GM21576 (cell line): ENCODE measurements around the gene RET.

Source experiments
- ATAC-seq: cut with Tn5 transposase; IDR thresholded peaks from one replicate; pipeline ENCODE4 v1.9.1; 2021; ENCODE audit warnings: mild to moderate bottlenecking, moderate library complexity; ENCODE audit not compliant: unreplicated experiment

The RET gene

DNA sequence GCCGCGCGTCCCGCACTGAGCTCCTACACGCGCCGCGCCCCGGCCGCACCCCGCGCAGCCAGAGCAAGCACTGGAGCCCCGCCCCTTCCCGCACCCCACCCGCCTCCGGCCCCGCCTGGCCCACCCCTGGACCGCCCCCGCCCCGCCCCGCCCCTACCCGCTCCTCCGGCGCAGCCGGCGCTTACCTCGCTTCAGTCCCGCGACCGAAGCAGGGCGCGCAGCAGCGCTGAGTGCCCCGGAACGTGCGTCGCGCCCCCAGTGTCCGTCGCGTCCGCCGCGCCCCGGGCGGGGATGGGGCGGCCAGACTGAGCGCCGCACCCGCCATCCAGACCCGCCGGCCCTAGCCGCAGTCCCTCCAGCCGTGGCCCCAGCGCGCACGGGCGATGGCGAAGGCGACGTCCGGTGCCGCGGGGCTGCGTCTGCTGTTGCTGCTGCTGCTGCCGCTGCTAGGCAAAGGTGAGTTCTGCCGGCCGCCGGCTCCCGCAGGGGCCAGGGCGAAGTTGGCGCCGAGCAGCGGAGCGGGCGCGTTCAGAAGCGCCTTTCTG, at the start of gene RET:
TSS of gene RET (plus strand) at position 194 of the 545 bp plus-strand sequence. CDS start at position 384, 190 bp downstream.
- ATAC-seq, result no peak

DNA sequence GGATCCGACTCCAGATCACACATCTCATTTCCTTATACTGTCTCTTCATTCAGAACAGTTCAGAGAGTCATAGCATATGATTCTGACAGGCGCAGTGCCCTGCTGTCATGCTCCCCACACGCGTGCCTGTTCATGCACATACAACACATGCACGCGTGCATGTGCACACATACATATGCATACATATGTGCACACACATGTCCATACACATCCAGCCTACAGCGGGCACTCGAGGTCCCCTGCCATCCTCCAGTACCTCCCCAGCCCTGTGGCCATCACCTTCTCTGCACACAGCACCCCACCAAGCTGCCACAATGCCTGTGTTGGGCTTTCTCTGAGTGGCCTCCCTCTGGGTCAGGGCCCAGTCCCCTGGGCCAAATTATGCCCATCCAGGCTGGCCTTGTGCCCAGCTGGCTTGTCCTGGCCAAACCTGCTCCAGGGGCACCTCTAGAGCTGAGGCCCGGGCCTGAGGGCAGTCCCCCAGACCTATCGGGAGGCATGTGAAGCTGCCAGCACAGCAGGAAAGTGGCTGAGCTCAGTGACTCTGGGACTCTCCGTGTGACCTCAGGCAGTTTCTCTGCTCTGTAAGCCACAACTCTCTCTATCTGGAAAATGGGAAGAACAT, 49.4 kb upstream of the RET start:
- ATAC-seq, result no peak

DNA sequence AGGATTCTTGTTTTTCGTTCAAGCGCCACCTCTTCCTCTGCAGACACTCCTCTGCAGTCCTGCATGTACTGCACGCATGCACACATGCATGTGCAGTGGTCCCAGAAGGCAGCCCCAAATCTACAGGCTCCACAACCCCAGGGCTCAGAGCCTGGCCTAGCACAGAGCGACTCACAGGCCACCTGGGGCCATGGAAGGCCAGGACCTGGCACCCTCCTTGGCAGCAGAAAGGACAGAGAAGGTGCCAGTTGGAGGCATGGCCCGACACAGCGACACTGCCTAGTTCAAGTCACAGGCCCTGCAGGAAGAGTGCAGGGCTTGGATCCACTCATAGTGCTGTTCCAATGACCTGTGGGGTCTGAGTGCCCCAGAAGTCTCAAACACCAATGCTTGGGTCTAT, 48.7 kb upstream of the RET start:
- ATAC-seq, result no peak

DNA sequence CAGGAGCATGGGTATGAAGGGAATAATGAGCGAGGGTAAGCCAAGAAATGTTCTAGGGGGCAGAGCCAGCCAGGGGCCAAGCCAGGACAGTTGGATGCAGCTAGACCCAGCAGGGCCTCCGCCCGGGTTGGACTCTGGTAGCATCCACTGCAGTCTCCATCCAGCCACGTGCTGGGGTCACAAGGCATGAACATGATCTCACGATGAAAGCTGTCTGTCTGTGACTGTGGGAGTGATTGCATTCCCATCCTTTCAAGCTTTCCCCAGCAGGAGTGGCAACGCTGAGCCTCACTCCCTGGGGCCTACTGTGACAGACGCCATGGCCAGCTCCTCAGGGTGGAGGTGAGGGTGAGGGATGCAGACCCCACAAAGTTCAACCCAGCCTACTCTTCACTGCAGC, 47.8 kb upstream of the RET start:
- no peak for ATAC-seq

DNA sequence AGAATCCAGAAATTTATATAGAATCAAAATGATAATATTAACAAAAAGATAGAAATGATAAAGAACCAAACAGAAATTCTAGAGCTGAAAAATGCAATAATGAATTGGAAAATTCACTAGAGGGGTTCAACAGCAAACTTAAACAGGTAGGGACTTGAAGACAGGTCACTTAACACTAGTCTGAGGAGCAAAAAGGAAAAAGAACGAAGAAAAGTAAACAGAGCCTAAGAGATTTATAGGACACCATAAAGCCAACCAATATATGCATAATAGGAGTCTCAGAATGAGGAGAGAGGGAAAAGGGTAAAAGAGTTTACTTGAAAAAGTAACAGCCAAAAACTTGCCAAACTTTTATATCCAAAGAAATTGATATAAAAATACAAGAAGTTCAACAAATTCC, 44.3 kb upstream of the RET start:
- no peak for ATAC-seq

DNA sequence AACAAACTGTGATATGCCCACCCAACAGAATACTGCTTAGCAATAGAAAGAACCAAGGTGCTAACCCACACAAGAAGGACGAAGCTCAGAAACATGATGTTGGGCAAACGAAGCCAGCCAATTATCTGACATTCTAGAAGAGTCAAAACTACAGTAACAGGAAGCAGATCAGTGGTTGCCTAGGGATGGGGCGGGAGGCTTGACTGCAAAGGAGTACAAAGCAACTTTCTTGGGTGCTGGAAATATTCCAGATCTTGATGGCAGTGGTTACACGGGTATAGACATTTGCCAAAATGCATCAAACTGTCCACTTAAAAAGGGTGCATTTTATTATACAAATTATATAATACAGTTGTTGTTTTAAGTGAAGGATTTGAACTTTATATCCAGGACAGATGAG, 41.1 kb upstream of the RET start:
- ATAC-seq, result no peak

DNA sequence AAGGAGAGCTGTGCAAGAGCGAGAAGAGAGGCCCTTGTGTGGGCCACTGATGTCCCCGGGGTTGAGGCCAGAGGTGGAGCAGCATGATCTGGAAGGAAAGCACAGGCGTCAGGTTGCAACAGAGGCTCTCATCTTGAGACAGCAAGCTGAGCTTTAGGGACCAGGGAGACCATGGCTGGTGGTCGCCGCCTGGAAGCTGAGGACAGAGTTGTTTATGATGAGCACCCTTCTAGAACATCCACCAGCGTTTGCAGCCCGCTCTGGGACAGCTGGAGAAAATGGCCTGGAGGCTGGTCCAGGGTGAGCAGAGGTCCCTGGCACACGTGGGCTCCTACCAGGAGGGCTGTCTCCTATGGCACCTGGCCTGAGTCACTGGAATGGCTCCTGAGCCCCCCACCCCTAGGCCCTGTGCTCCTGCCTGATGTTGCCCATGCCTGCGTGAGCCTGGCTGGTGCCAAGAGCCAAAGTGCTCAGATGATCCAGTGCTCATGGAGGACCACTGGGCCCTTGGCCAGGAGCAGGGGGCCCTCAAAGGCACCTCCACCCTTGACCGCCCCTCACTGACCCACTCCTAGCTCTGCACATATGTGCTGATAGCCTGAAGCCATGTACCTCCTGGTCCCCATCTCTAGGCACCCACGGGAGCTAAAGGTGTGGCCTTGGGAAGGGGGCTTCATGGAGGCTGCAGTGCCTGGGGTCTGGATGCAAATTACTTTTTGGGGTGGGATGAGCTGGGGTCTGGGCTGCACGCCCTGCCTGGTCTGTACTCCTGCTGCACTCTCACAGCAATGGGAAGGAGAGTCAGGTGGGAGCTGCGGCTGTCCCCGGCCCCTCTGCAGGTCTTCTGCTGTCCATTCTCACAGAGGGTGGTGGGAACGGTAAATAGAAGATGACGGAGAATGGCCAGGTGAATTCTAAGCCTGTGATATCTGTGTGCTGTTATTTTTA, 40.1 kb upstream of the RET start:
- no peak for ATAC-seq

DNA sequence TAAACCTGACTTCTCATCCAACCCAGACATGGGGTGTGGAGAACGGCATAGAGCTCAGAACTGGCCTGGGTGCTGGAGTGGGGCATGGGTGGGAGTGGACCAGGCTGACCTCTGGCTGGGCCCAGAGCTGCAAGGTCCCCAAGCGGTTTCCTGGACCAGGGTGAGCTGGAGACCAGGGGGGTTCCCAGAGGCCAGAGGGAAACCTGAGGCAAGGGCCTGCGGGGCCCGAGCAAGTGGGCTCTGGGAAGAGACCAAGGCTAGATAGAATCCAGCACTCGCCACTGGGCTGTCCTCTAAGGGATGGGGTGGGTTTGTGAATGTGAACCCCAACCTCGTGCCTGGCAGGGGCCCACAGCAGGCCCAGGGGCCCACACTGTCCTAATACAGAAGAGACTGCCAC, 39.4 kb upstream of the RET start:
- ATAC-seq, result no peak

DNA sequence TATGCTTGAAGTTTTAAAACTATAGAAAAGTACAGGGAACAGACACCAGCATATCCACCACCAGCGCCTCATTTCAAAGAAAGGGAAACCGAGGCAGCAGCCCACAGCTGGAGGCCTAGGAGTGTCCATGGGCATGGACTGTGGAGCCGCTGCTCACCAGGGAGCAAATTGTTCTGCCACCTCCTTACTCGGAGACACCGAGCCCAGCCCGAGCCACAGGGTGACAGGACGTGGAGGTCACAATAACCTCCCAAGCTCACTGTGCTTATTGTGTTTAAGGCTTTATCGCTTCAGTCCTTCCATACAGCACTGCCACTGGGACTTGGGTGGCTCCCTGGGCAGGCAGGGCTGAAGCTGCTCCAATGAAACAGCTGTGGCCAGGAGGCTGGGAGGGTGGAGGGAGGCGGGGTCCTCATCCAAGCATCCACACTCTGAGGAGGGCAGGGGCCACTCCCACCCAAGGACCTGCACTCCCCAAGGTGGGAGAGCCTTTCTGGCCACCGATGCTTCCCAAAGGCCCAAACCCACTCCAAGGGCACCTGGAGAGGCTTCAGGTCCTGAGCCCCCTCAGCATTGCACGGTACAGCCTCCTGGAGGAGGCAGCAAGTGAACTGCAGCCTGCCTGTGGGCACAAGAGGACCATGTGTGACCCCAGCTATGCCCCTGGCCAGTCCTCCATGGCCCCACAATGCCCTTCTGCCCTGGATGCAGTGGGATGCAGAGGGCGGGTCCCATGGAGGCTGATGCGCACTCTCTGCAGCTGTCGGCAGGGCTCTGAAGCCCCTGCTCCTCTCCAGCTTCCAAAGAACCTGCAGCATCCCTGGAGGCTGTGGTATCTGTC, 38.7 kb upstream of the RET start:
- no peak for ATAC-seq

DNA sequence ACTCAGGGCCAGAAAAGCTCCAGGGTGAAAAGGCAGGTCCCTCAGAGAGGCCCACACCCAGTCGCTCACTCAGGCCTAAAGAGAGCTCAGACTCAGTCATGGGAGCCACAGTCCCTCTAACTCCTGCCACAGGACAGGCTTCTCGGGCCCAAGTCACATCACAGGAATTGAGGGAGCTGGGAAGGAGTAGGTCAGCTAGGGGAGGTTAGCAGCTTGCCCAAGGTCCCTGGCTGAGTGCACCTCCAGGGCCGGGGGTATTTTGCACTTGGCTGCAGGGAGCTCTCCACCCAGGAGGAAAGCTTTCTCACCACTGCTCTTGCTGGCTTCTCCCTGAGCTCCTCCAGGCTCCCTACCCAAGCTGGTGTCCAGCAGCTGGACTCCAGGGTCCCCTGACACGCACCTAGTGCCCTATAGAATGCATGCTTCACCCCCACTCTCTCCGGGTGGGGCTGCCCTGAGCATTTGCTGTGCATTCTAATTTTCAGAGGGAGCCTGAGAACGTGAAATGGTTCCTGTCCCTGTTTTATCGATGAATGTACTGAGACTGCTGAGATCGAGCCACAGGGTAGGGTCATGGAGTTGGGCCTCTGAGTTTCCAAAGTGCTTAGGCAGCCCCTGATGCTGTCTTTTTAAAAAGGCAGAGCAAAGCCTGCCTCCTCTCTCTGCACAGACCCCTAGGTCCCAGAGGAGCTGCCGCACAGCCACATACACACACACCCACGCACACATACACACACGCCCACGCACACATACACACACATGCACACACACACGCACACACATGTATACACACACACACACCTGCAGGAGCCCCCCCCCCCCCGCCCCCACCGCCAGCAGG, 37.9 kb upstream of the RET start:
- ATAC-seq, result no peak

DNA sequence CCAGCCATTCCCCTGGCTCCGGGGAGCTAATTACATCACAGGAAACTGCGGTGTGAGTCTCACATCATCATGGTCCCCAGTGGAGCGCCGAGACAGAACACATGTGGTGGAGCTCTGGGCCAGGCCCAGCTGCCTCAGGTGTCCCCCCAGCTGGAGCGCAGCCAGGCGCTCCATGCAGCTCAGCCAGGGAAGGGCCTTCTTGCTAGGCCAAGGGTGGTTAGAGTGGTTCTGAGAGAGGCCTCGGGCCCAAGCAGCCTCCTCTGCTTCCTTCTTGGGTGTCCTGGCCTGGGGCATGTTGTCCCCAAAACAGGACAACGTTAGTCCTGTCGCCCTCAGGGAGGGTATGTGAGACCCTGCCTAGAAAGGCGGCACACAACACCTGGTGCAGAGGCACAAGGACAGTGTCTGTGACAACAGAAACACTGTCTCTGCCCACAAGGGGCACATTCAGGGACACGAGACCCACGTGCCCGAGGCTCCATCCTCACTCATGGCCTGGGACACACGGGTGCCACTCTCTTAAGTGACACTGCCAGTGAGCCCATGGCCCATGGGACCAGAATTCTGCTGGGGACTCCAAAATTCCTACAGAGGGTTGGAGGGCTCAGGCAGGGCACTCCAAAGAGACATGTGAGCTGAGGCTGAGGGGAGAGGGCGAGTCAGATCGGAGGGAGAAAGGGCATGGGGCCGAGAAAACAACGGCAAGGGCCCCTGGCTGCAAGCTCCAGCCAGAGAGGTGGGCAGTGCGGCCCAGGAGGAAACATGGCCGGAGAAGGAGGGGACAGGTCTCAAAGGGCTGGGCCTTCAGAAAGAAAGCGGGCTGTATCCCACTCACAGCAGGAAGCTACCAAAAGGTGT, 37.0 kb upstream of the RET start:
- no peak for ATAC-seq

DNA sequence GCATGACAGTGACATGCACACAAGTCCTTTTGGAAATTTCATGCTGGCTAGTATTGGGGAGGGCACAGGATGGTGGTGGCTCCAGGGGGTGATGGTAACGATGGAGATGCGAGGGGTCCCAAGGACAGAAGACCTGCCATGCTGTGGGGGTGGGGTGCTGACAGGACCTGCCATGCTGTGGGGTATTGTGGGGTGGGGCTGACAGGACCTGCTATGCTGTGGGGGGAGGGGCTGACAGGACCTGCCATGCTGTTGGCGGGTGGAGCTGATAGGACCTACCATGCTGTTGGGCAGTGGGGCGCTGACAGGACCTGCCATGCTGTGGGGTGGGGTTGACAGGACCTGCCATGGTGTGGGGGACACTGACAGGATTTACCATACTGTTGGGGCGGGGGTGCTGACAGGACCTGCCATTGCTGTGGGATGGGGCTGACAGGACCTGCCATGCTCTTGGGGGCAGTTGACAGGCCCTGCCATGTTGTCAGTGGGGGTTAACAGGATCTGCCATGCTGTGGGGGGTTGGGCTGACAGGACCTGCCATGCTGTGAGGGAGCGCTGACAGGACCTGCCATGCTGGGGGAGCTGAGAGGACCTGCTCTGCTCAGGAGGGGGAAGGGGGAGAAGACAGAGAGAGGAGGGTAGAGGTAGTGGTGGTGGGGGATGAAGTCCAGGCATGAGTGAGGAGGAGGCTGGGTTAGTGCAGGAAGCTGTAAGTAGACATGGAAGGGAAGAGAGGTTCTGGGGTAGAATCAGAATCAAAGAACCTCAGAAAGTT, 36.2 kb upstream of the RET start:
- no peak for ATAC-seq

DNA sequence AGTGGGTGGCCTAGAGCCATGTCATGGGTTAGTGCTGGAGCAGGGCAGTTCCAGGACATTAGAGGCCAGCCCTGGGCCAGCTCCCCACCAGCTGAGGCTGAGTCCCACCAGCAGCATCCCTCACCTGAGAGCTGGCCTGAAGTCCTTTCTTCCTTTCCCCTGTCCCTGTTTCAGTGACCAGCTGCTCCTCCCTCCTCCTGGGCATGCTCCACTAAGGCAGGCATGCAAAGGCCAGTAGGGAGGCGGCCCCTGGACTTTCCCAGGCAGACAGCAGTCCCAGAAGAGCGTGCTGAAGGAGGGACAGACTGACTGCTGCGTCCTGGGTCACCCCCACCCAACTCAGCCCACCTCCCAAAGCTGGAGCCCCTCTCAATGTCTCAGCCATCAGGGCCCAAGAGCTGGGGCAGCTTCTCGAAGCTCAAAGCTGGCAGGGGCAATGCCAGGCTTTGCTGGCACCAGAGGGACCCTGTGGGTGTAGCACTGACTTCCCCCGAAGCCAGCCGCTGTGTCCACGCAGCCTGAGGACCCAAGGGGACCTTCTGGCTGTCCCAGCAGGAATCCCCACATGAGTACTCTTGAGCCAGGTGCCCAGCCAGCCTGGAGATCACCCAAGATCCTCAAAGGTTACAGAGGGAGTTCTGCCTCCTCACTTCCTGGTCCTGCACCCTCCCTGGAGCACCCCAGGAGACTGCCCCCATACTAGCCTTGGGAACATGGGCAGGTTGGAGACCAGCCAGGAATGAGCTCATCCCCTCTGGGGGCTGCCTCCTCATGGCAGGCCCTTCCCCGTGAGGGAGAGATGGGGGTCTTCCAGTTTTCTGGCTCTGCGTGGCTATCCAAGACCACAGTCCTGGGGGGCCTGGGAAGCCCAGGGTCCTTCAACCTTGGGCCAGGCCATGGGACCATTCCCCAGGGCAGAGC, 35.2 kb upstream of the RET start:
- ATAC-seq, result no peak

DNA sequence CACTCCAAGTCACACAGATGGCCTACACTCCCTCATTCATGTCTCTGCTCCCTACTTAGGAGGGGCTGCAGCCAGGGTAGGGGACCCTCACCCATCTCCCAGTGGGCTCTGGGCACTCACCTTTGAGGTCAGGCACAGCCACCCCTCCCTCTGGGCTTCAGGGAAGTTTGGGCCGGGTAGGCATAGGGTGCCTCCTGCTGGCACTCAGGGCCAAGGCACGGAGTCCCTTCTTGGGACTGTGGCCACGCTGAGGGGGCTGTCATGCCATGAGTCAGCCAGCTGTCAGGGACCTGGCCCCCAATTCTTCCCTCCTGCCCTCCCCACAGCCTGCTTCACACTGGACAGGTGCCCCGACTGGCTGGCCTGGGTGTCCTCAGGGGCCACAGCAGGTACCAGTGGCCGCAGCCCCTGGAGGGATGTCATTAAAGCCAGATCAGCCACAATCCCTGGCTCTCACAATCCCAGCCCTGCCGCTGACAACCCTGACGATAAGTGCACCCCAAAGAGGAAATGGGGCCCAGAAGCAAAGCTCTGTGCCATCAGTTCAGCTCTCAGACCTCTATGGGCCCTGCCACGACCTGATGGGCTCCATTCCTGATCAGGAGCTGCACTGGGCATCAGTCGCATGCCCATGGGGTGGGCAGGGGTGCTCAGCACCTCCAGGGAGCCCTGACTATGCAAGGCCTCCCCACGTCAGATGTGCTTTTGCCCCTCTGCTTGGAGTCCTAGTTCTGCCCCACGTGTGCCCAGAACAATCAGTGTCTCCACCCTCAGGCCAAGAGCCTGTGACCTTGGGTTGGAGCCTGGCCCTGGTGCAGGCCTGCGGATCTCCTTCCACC, 34.1 kb upstream of the RET start:
- ATAC-seq, result no peak

DNA sequence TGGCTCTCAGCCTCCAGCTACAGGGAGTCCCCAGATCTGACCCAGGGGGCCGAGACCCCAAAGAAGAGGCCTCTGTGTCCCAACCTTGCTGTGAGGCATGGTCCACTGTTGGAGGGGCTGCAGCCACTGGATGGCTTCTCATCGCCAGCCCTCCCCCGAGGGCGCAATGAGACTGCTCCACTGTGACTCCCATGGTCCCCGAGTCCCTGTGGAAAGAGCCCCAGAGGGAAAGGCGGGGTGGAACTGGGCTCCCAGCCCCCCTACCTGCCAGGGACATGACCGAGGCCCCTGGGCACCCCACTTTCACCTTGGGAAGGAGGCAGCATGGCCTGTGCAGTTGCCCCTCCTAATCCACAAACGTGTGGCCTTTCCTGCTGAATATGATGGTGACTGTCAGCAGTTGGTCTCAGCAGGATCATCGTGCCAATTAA, 33.5 kb upstream of the RET start:
- ATAC-seq, result no peak

DNA sequence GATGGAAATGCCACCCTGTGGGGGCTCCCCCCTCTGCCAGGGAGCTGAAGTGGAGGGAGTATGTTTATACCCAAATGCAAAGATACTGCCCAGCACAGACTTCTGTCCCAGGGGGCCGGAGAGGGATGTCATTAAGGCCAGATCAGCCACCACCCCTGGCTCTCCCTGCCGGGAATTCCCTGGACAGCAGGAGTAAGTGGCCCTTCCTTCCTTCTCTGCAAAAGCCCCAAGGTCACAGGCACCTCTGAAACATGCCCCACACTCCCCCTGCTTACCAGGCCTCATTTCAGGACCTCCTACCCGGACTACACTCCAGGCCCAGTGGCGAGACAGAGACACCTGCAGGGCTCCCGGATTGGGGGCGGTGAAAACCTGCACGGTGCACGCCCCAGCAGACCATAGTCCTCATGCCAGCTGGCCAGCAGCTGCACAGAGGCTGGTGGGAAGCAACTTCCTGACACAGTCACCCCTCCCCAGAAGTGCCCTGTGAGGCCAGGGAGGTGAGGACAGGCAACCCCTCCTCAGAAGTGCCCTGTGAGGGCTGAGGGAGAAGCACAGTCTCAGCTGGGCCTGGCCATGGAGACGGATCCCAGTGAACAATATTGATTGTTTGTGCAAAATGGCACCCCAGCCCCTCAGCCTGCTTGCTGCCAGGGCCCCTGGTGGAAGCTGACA, 33.0 kb upstream of the RET start:
- no peak for ATAC-seq
